ENCODE measurements around the gene SLC1A2. TPM values are rescaled to one million over a fixed set of nuclear protein-coding genes. Genes with fewer than 3 reads are reported as not detected.

The SLC1A2 gene
- total RNA-seq, 1 donor from 2014 or later, result 0.07 TPM

GRCh38 chr11:35357923-35358322 lies 61.4 kb downstream of the SLC1A2 start:
- TF ChIP-seq, protein P1, sequence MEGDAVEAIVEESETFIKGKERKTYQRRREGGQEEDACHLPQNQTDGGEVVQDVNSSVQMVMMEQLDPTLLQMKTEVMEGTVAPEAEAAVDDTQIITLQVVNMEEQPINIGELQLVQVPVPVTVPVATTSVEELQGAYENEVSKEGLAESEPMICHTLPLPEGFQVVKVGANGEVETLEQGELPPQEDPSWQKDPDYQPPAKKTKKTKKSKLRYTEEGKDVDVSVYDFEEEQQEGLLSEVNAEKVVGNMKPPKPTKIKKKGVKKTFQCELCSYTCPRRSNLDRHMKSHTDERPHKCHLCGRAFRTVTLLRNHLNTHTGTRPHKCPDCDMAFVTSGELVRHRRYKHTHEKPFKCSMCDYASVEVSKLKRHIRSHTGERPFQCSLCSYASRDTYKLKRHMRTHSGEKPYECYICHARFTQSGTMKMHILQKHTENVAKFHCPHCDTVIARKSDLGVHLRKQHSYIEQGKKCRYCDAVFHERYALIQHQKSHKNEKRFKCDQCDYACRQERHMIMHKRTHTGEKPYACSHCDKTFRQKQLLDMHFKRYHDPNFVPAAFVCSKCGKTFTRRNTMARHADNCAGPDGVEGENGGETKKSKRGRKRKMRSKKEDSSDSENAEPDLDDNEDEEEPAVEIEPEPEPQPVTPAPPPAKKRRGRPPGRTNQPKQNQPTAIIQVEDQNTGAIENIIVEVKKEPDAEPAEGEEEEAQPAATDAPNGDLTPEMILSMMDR (IDR thresholded peaks at IDR 0.05; ENCODE audit: unreplicated experiment), result no peak
- no peak for DNase-seq (ENCODE audit: low spot score, unreplicated experiment)
- Mint-ChIP-seq H3K4me1 (ENCODE audit: low read depth) (no peaks in the 10 kb centered on the region), H3K36me3 (ENCODE audit: insufficient read depth) (no peaks in the 10 kb centered on the region), H3K9me3 (ENCODE audit: low read depth) (no peaks in the 10 kb centered on the region), H3K4me3 (ENCODE audit: low read depth) (no peak overlapping the region), H3K27me3 (peaks cover 9% of the 10 kb centered on the region), H3K27ac (no peak overlapping the region)

- Mint-ChIP-seq H3K9me3 (ENCODE audit: low read depth) (no peaks in the 10 kb centered on the region), H3K36me3 (ENCODE audit: insufficient read depth) (no peaks in the 10 kb centered on the region), H3K27ac (no peak overlapping the region), H3K27me3 (peaks cover 7% of the 10 kb centered on the region), H3K4me3 (ENCODE audit: low read depth) (no peak overlapping the region), H3K4me1 (ENCODE audit: low read depth) (no peaks in the 10 kb centered on the region)
- DNase-seq (ENCODE audit: low spot score, unreplicated experiment), result no peak
- TF ChIP-seq, protein P1 (IDR thresholded peaks at IDR 0.05; ENCODE audit: unreplicated experiment), result no peak
Measured at GRCh38 chr11:35355102-35355749, 64.1 kb downstream of the SLC1A2 start.

DNA sequence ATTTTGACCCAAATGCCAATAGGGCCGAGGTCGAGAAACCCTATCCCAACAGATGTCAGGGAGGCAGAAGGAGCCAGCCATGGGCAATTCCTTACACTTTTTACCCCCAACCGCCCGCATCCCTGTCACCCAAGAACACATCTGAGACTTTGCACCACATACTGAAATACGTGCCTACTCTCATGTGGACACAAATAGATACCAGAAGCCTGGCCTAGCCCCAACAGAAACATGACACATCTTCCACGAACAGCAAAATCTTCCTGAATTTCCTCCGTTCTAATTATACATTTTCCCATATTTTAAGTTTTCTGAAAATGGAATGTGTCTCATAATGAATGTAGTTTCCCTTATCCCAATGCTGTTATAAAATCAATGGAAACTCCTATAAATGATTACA lies 64.7 kb downstream of the SLC1A2 start:
- Mint-ChIP-seq H3K4me1 (ENCODE audit: low read depth) (no peaks in the 10 kb centered on the region), H3K9me3 (ENCODE audit: low read depth) (no peaks in the 10 kb centered on the region), H3K27ac (no peak overlapping the region), H3K27me3 (peaks cover 5% of the 10 kb centered on the region), H3K36me3 (ENCODE audit: insufficient read depth) (no peaks in the 10 kb centered on the region), H3K4me3 (ENCODE audit: low read depth) (no peak overlapping the region)
- TF ChIP-seq, protein P1 (IDR thresholded peaks at IDR 0.05; ENCODE audit: unreplicated experiment), result no peak
- no peak for DNase-seq (ENCODE audit: low spot score, unreplicated experiment)

GRCh38 chr11:35352077-35352888 lies 67.1 kb downstream of the SLC1A2 start:
- Mint-ChIP-seq H3K27me3 (peaks cover 11% of the 10 kb centered on the region), H3K27ac (no peak overlapping the region), H3K4me3 (ENCODE audit: low read depth) (no peak overlapping the region), H3K4me1 (ENCODE audit: low read depth) (no peaks in the 10 kb centered on the region), H3K9me3 (ENCODE audit: low read depth) (no peaks in the 10 kb centered on the region), H3K36me3 (ENCODE audit: insufficient read depth) (no peaks in the 10 kb centered on the region)
- DNase-seq (ENCODE audit: low spot score, unreplicated experiment), result no peak
- TF ChIP-seq, protein P1 (IDR thresholded peaks at IDR 0.05; ENCODE audit: unreplicated experiment), result no peak

DNA sequence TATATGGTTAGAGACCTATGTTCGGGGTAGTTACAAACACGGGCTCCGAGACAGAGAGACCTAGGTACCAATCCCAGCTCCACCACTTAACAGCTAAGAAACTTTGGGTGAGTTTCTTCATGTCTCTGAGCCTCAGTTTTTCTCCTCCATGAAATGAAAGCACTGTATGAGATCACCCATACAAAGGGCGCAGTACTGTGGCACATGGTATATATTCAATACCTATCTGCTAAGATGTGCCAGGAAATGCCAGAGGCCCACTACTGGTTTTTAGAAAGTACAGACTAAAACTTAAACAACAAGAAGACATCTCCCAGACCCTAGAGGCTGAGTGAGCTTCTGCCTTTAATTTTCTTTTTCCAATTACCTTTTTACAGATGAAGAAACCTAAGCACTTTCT lies 69.5 kb downstream of the SLC1A2 start:
- Mint-ChIP-seq H3K4me1 (ENCODE audit: low read depth) (no peaks in the 10 kb centered on the region), H3K27me3 (peaks cover 17% of the 10 kb centered on the region), H3K36me3 (ENCODE audit: insufficient read depth) (no peaks in the 10 kb centered on the region), H3K27ac (no peak overlapping the region), H3K9me3 (ENCODE audit: low read depth) (no peaks in the 10 kb centered on the region), H3K4me3 (ENCODE audit: low read depth) (no peak overlapping the region)
- no peak for DNase-seq (ENCODE audit: low spot score, unreplicated experiment)
- TF ChIP-seq, protein P1 (IDR thresholded peaks at IDR 0.05; ENCODE audit: unreplicated experiment), result no peak
